ENCODE measurements around the gene ARHGEF40.

Gene ARHGEF40

GRCh38 chr14:21050597-21050996 is 19.5 kb upstream of the ARHGEF40 start:
- H3K79me2 ChIP-seq (ENCODE audit: insufficient read depth, low read length), result no peaks in the 10 kb centered on the region
- H3K27me3 ChIP-seq (ENCODE audit: low read length), result no peaks in the 10 kb centered on the region
- no peak overlapping the region for H3K9ac ChIP-seq (ENCODE audit: low read length)
- no peaks in the 10 kb centered on the region for H4K20me1 ChIP-seq (ENCODE audit: low read depth, low read length)
- no peaks in the 10 kb centered on the region for H3K9me2 ChIP-seq (replicated peaks; ENCODE audit: insufficient read depth, low read length)
- no peak overlapping the region for H3K4me2 ChIP-seq (ENCODE audit: low read depth, low read length, poor library complexity, severe bottlenecking)
- no peaks in the 10 kb centered on the region for H3K36me3 ChIP-seq (ENCODE audit: low read length)
- TF ChIP-seq EZH2phosphoT487 (conservative IDR thresholded peaks at IDR 0.05; ENCODE audit: low read length), result no peak
- TF ChIP-seq, protein P1, sequence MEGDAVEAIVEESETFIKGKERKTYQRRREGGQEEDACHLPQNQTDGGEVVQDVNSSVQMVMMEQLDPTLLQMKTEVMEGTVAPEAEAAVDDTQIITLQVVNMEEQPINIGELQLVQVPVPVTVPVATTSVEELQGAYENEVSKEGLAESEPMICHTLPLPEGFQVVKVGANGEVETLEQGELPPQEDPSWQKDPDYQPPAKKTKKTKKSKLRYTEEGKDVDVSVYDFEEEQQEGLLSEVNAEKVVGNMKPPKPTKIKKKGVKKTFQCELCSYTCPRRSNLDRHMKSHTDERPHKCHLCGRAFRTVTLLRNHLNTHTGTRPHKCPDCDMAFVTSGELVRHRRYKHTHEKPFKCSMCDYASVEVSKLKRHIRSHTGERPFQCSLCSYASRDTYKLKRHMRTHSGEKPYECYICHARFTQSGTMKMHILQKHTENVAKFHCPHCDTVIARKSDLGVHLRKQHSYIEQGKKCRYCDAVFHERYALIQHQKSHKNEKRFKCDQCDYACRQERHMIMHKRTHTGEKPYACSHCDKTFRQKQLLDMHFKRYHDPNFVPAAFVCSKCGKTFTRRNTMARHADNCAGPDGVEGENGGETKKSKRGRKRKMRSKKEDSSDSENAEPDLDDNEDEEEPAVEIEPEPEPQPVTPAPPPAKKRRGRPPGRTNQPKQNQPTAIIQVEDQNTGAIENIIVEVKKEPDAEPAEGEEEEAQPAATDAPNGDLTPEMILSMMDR (IDR thresholded peaks at IDR 0.05; ENCODE audit: insufficient read depth, low read length, poor library complexity, severe bottlenecking), result no peak
- H3F3A ChIP-seq (ENCODE audit: insufficient read depth), result no peaks in the 10 kb centered on the region
- no peak overlapping the region for H2AFZ ChIP-seq (ENCODE audit: low read depth, low read length, severe bottlenecking)
- H3K27ac ChIP-seq (ENCODE audit: low read depth, low read length), result no peak overlapping the region
- no peaks in the 10 kb centered on the region for H3K9me3 ChIP-seq (ENCODE audit: insufficient read depth, low read length)
- H3K4me3 ChIP-seq (ENCODE audit: insufficient read depth, low read length, poor library complexity, severe bottlenecking), result no peak overlapping the region

DNA sequence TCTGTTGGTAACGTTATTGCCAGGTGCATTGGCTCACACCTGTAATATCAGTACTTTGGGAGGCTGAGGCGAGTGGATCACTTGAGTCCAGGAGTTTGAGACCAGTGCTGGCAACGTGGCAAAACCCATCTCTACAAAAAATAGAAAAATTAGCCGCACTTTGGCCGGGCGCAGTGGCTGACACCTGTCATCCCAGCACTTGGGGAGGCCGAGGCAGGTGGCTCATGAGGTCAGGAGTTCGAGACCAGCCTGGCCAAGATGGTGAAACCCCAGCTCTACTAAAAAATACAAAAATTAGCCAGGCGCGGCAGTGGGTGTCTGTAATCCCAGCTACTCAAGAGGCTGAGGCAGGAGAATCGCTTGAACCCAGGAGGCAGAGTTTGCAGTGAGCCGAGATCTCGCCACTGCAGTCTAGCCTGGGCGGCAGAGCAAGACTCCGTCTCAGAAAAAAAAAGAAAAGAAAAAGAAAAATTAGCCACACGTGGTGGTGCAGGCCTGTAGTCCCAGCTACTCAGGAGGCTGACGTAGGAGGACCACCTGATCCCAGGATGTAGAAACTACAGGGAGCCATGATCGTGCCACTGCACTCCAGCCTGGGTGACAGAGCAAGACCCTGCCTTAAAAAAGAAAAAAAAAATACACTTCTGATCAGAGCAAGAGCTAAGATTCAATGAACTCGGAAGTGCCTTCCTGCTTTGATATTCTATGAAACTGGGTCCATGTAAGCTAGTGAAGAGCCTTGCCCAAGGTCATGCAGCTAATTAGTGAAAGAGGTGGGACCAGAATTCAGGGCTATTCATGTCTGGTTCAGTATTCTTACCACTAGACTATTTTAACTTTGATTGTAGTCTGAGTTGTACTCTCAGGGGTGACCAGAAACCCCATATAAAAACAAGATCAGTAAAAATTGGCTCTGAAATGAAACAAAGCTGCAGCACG is 16.7 kb upstream of the ARHGEF40 start:
- H3K4me2 ChIP-seq (ENCODE audit: low read depth, low read length, poor library complexity, severe bottlenecking), result no peak overlapping the region
- no peak overlapping the region for H3K4me3 ChIP-seq (ENCODE audit: insufficient read depth, low read length, poor library complexity, severe bottlenecking)
- H2AFZ ChIP-seq (ENCODE audit: low read depth, low read length, severe bottlenecking), result no peak overlapping the region

DNA sequence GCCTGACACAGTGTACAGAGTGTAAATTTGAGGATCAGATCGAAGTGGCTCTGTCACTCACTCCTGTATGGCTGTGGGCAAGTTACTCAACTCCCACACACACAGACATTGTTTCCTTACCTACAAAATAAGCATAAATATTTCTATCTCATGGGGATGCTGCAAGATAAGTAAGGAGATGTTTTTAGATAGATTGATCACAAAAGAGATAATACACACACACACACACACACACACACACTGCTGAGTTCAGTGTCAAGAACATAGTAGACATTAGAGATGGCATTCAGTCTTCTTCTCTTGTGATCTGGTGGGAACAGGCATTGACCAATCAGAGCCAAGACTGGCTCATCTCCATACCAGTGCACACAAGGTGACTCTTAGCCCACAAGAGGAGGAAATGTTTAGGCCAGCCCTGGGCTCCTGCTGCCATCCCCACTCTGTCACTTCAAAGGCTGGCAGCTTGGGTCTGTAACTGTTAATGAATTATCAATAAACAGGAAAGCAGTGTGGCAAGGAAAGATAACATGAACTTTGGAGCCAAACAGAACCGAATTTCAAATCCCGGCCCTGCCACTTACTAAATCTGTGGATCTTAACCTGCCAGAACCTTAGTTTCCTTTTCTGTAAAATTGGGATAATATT is 15.9 kb upstream of the ARHGEF40 start:
- no peak overlapping the region for H3K9ac ChIP-seq (ENCODE audit: low read length)
- no peak overlapping the region for H3K4me3 ChIP-seq (ENCODE audit: insufficient read depth, low read length, poor library complexity, severe bottlenecking)
- H3K79me2 ChIP-seq (ENCODE audit: insufficient read depth, low read length), result no peaks in the 10 kb centered on the region
- TF ChIP-seq, protein P1 (IDR thresholded peaks at IDR 0.05; ENCODE audit: insufficient read depth, low read length, poor library complexity, severe bottlenecking), result no peak
- TF ChIP-seq EZH2phosphoT487 (conservative IDR thresholded peaks at IDR 0.05; ENCODE audit: low read length), result no peak
- H3F3A ChIP-seq (ENCODE audit: insufficient read depth), result no peaks in the 10 kb centered on the region
- no peaks in the 10 kb centered on the region for H3K9me2 ChIP-seq (replicated peaks; ENCODE audit: insufficient read depth, low read length)
- no peaks in the 10 kb centered on the region for H3K36me3 ChIP-seq (ENCODE audit: low read length)
- H4K20me1 ChIP-seq (ENCODE audit: low read depth, low read length), result no peaks in the 10 kb centered on the region
- no peaks in the 10 kb centered on the region for H3K27me3 ChIP-seq (ENCODE audit: low read length)
- no peak overlapping the region for H3K27ac ChIP-seq (ENCODE audit: low read depth, low read length)
- H3K9me3 ChIP-seq (ENCODE audit: insufficient read depth, low read length), result no peaks in the 10 kb centered on the region
- H3K4me2 ChIP-seq (ENCODE audit: low read depth, low read length, poor library complexity, severe bottlenecking), result no peak overlapping the region
- no peak overlapping the region for H2AFZ ChIP-seq (ENCODE audit: low read depth, low read length, severe bottlenecking)

More for the DNA sequence above, 16.7 kb upstream of the ARHGEF40 start:
- Histone ChIP-seq H3K27me3 (ENCODE audit: low read length) (no peaks in the 10 kb centered on the region), H3F3A (ENCODE audit: insufficient read depth) (no peaks in the 10 kb centered on the region), H3K9me2 (replicated peaks; ENCODE audit: insufficient read depth, low read length) (no peaks in the 10 kb centered on the region), H3K27ac (ENCODE audit: low read depth, low read length) (no peak overlapping the region), H3K36me3 (ENCODE audit: low read length) (no peaks in the 10 kb centered on the region), H3K9ac (ENCODE audit: low read length) (no peak overlapping the region), H3K9me3 (ENCODE audit: insufficient read depth, low read length) (no peaks in the 10 kb centered on the region), H3K79me2 (ENCODE audit: insufficient read depth, low read length) (no peaks in the 10 kb centered on the region), H4K20me1 (ENCODE audit: low read depth, low read length) (no peaks in the 10 kb centered on the region)
- TF ChIP-seq, protein P1 (IDR thresholded peaks at IDR 0.05; ENCODE audit: insufficient read depth, low read length, poor library complexity, severe bottlenecking), result no peak
- TF ChIP-seq EZH2phosphoT487 (conservative IDR thresholded peaks at IDR 0.05; ENCODE audit: low read length), result no peak
